Measurements from ENCODE around the gene NADSYN1. TPM values are rescaled to one million over a fixed set of nuclear protein-coding genes. Genes with fewer than 3 reads are reported as not detected.

NADSYN1 gene
- total RNA-seq, 1 donor from 2014 or later, result 55.4 TPM

- Mint-ChIP-seq H3K27me3 (ENCODE audit: unreplicated experiment) (no peaks in the 10 kb centered on the region), H3K4me1 (ENCODE audit: unreplicated experiment) (peaks cover 18% of the 10 kb centered on the region), H3K9me3 (ENCODE audit: unreplicated experiment) (no peaks in the 10 kb centered on the region), H3K27ac (ENCODE audit: unreplicated experiment) (no peak overlapping the region), H3K36me3 (ENCODE audit: unreplicated experiment) (peaks cover 15% of the 10 kb centered on the region), H3K4me3 (ENCODE audit: unreplicated experiment) (no peak overlapping the region)
- no peak for TF ChIP-seq CTCF (IDR thresholded peaks at IDR 0.05)
- DNase-seq (ENCODE audit: extremely low spot score, unreplicated experiment), result no peak
Observed at GRCh38 chr11:71446150-71446549, 6.9 kb upstream of the NADSYN1 start.

DNA sequence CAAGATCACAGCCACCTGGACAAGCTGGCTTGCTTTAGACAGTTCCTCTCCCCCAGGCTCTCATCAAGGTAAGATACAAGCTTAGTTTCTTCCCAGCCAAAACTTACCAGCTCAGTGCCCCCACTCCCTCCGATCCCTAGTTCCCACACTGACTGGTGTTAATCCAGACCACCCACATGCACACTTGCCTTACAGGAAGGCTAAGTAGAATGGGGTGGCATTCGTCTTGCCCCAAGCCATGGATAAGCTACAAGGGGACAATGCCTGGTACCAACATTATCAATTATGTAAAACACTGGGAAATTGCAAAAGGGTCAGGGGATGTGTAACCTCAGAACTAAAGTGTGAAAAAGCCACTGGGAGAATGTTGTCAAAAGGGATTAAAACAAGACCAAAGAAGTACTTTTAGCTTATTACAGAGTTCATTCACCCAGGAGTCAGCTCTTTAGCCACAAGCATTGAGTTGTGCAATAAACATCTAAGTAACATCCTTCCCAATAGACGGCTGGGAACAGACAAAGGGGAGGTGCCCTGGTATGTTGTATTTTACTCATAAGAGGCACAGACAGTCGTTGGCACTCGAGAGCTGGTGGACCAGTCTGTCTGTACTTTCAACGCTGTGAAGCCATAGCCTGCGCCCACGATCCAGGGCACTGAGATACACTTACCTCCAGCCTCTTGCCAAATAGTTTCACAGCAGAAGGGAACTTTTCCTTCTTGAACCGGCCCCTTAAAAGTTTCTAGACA is 5.9 kb upstream of the NADSYN1 start:
- Mint-ChIP-seq H3K4me1 (ENCODE audit: unreplicated experiment) (peaks cover 24% of the 10 kb centered on the region), H3K9me3 (ENCODE audit: unreplicated experiment) (no peaks in the 10 kb centered on the region), H3K27me3 (ENCODE audit: unreplicated experiment) (no peaks in the 10 kb centered on the region), H3K36me3 (ENCODE audit: unreplicated experiment) (peaks cover 12% of the 10 kb centered on the region), H3K4me3 (ENCODE audit: unreplicated experiment) (peak overlapping the region; percentile 92), H3K27ac (ENCODE audit: unreplicated experiment) (peak overlapping the region; percentile 79)
- no peak for TF ChIP-seq CTCF (IDR thresholded peaks at IDR 0.05)
- DNase-seq (ENCODE audit: extremely low spot score, unreplicated experiment), result no peak

DNA sequence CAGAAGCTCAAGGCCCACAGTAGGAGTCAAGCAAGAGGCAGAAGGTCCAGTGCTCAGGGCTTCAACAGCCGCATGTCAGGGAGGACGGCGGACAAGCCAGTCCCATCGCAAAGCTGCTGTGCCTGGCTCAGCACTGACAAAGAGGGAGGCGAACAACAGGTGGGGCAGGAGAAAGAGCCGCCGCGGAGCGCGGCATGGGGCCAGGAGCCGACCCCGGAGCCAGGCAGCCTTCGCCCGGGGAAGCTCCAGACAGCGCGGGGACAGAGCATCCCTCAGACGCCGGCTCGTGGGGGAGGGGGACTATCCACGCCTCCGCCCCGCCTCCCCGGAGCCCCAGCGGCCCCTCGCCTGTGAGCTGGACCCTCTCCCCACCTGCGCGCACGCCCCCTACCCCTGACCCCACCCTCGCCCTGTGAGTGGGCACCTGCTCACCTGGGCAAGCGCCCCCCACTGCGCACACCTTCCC is 5.2 kb upstream of the NADSYN1 start:
- peak overlapping the region; percentile 79 for H3K27ac Mint-ChIP-seq (ENCODE audit: unreplicated experiment)
- no peak for TF ChIP-seq CTCF (IDR thresholded peaks at IDR 0.05)
- H3K36me3 Mint-ChIP-seq (ENCODE audit: unreplicated experiment), result peaks cover 12% of the 10 kb centered on the region
- peaks cover 27% of the 10 kb centered on the region for H3K4me1 Mint-ChIP-seq (ENCODE audit: unreplicated experiment)
- H3K4me3 Mint-ChIP-seq (ENCODE audit: unreplicated experiment), result peak overlapping the region; percentile 92
- no peak for DNase-seq (ENCODE audit: extremely low spot score, unreplicated experiment)
- no peaks in the 10 kb centered on the region for H3K9me3 Mint-ChIP-seq (ENCODE audit: unreplicated experiment)
- no peaks in the 10 kb centered on the region for H3K27me3 Mint-ChIP-seq (ENCODE audit: unreplicated experiment)

DNA sequence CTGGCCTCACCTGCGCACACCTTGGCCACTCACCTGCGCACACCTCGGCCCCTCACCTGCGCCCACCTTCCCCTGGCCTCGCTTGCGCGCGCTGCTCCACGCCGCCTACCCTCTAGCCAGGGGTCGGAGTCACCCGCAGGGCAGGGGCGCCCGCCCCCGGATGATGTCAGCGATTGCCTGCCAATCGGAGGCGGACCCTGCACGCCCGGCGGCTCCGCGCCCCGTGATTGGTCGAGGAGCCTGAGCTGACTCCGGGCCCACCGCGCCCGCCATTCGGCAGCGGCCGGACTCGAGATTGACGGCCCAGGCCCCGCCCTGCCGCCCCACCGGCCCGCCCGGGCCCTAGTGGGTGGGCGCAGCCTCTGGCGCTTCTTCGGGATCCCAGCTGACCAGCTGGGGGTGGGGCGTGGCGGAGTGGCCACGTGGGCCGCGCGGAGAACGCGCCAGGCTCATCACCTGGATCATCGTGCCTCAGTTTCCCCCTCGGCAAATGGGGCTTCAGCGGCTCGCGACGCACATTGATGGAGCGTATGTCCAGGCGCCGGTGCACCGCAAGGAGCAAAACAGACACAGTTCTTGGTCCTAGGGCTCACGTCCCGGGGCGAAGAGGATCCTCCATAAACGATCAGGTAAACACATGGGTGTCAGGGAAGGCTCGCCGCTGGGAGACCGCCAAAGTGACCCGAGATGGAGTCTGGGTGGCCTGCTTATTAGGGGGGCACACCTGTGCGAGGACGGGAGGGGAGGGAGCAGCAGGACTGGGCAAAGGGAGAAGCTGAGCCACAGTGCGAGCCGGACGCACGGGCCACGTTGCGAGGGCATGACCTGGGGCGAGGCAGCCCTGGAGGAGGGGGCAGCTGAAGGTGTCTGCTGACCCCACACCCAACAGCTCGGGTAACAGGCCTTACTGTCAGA is 4.5 kb upstream of the NADSYN1 start, which contains the start of gene DHCR7:
TSS of gene DHCR7 (minus strand) at position 137 of the 915 bp plus-strand sequence. CDS start 3,441 bp downstream, outside the sequence.
- Mint-ChIP-seq H3K9me3 (ENCODE audit: unreplicated experiment) (no peaks in the 10 kb centered on the region), H3K4me1 (ENCODE audit: unreplicated experiment) (peaks cover 28% of the 10 kb centered on the region), H3K36me3 (ENCODE audit: unreplicated experiment) (peaks cover 12% of the 10 kb centered on the region), H3K4me3 (ENCODE audit: unreplicated experiment) (peak within 1 kb of the TSS; percentile 92), H3K27me3 (ENCODE audit: unreplicated experiment) (no peaks in the 10 kb centered on the region), H3K27ac (ENCODE audit: unreplicated experiment) (peak within 1 kb of the TSS; percentile 79)
- peak; percentile 99 for DNase-seq (ENCODE audit: extremely low spot score, unreplicated experiment)
- no peak for TF ChIP-seq CTCF (IDR thresholded peaks at IDR 0.05)

DNA sequence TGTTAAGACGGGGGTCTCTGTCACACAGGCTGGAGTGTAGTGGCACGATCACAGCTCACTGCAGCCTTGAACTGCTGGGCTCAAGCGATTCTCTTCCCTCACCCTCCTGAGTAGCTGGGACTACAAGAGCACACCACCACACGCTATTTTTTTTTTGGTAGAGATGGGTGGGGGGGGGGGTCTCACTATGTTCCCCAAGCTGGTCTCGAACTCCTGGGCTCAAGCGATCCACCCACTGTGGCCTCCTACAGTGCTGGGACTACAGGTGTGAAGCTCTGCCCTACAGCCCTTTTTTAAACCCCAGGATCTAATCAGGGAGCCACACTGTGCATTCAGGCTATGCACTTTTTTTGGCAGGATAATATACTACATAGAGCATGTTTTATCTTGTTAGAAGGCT is 3.4 kb upstream of the NADSYN1 start:
- Mint-ChIP-seq H3K36me3 (ENCODE audit: unreplicated experiment) (peaks cover 12% of the 10 kb centered on the region), H3K27me3 (ENCODE audit: unreplicated experiment) (no peaks in the 10 kb centered on the region), H3K9me3 (ENCODE audit: unreplicated experiment) (no peaks in the 10 kb centered on the region), H3K4me1 (ENCODE audit: unreplicated experiment) (peaks cover 36% of the 10 kb centered on the region), H3K4me3 (ENCODE audit: unreplicated experiment) (peak overlapping the region; percentile 92), H3K27ac (ENCODE audit: unreplicated experiment) (peak overlapping the region; percentile 78)
- DNase-seq (ENCODE audit: extremely low spot score, unreplicated experiment), result no peak
- no peak for TF ChIP-seq CTCF (IDR thresholded peaks at IDR 0.05)

Measured in osteocyte (in vitro differentiated cells).